GM06990 (cell line): ENCODE data around the gene NPTN.

ENCODE experiments used
- DNase-seq: peaks from one replicate; pipeline ENCODE4 v3.0.0-alpha.2; 2011; ENCODE audit not compliant: insufficient read length; ENCODE audit errors: extremely low read depth
- H3K27me3 ChIP-seq: replicated peaks from 2 replicates; pipeline ENCODE4 v1.6.0; 2011; ENCODE audit warnings: low read length; ENCODE audit not compliant: control insufficient read depth, insufficient read depth
- H3K36me3 ChIP-seq: 2 replicates; pipeline ENCODE4 v1.5.1; 2011; ENCODE audit warnings: low read length; ENCODE audit not compliant: control insufficient read depth, insufficient read depth
- H3K4me3 ChIP-seq: replicated peaks from 2 replicates; pipeline ENCODE4 v1.5.1; 2011; ENCODE audit warnings: low read depth, mild to moderate bottlenecking, control low read depth, low read length
- TF ChIP-seq, protein P1 (sequence below): IDR thresholded peaks from 2 replicates; pipeline ENCODE4 v1.5.1; 2011; ENCODE audit warnings: low read length, control low read depth, mild to moderate bottlenecking, inconsistent platforms; ENCODE audit not compliant: insufficient read depth, poor library complexity, severe bottlenecking

NPTN gene

DNA sequence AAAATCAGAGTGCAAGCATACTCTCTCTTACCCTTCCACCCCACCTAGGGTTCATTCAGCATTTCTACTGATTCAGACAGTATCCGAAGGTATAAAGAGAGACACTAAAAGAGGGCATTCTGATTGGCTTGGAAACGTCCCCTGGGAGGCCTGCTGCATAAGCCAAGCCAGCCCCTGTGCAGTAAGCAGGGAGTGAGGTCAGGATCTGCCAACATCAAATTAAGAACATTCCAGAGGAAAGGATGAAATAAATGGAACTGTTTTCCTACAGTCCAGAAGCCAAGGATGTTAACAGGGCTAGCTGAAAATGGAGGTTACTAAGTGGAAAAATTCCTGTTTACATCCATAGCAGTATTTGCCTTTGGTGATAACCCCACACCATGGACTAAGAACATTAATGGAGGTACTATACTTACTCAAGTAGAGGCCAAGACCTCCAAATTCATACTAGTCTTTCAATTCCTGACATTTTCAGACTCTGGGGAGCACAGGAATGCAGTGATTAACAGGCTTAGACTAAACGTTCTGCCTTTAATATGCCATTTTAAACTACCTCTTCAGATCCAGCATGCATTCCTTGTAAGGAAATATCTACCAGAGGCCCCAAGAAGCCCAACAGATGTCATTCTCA, 34.5 kb downstream of the NPTN start:
- TF ChIP-seq, protein P1, sequence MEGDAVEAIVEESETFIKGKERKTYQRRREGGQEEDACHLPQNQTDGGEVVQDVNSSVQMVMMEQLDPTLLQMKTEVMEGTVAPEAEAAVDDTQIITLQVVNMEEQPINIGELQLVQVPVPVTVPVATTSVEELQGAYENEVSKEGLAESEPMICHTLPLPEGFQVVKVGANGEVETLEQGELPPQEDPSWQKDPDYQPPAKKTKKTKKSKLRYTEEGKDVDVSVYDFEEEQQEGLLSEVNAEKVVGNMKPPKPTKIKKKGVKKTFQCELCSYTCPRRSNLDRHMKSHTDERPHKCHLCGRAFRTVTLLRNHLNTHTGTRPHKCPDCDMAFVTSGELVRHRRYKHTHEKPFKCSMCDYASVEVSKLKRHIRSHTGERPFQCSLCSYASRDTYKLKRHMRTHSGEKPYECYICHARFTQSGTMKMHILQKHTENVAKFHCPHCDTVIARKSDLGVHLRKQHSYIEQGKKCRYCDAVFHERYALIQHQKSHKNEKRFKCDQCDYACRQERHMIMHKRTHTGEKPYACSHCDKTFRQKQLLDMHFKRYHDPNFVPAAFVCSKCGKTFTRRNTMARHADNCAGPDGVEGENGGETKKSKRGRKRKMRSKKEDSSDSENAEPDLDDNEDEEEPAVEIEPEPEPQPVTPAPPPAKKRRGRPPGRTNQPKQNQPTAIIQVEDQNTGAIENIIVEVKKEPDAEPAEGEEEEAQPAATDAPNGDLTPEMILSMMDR: no peak
- peaks cover 2% of the 10 kb centered on the region; the same call in 1 of the 2 replicates for H3K36me3 ChIP-seq
- DNase-seq: no peak
- no peak overlapping the region for H3K4me3 ChIP-seq
- no peaks in the 10 kb centered on the region for H3K27me3 ChIP-seq

DNA sequence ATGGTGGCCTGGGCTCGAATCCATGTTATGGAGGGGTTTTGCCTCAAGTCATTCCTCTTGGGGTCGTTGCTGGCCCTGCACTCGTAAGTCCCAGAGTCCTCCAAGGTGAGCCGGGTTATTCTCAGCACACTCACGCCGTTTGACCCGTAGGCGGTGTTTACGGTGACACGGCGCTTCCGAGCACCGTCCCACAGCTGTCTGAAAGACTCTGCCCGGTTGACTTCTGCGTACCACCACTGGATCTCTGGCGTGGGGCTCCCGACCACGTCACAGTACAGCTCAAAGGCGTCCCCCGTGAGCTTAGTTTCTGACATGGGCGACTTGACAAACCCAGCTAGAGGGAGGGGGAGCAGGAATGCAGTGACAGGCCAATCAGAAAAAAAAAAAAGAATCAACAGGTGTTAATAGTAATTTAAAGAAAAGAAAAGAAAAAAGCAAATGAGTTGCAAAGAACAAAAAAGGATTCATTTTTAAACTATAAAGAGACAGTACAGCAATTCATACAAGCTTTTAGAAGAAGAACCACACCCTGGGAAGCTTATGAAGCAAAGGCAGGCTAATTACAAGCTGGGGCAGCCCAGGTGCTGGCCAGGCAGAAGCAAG, 36.1 kb downstream of the NPTN start:
- Histone ChIP-seq H3K4me3 (no peak overlapping the region), H3K36me3 (peaks cover 2% of the 10 kb centered on the region; the same call in 1 of the 2 replicates), H3K27me3 (no peaks in the 10 kb centered on the region)
- no peak for DNase-seq
- TF ChIP-seq, protein P1: no peak

DNA sequence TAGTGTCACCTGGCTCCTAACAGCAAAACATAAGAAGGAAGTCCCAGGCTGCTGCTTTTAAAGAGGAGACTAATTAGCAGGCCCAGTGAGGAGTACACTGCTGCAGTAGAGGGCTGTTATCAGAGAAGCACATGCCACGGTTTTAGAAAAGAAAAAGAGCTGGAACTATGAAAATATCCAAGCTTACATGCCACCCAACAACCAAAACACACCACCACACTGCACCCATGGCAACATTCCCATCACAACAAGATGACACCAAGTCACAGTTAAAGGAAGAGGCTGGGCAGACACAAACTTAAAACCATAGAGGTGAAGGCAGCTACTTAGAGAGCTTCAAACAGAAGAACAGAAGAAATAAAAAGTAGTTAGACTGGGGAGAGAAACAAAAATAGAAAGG, 37.0 kb downstream of the NPTN start:
- TF ChIP-seq, protein P1: no peak
- DNase-seq: no peak
- peaks cover 4% of the 10 kb centered on the region for H3K36me3 ChIP-seq

DNA sequence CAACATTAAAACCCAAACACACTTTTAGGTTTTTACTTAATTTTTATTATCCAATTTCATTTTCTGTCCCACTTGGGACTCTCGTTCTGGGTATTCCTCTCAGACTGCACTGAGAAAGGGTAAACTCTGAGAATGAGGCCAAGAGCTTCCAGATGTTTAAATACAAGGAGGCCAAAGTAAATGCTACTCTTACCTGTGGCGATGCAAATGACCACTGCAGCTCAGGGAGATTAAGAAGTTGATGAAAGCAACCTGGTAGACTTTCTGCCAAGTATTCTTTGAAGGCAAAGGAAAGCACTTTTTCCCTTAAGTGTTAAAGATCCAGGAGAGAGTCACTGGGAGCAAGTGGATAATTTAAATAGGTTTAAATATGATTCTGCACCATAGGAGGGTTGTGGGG, 39.1 kb downstream of the NPTN start:
- H3K36me3 ChIP-seq: peaks cover 4% of the 10 kb centered on the region
- TF ChIP-seq, protein P1: no peak
- no peak for DNase-seq

More for the DNA sequence above, 37.0 kb downstream of the NPTN start:
- H3K27me3 ChIP-seq: no peaks in the 10 kb centered on the region
- no peak overlapping the region for H3K4me3 ChIP-seq

DNA sequence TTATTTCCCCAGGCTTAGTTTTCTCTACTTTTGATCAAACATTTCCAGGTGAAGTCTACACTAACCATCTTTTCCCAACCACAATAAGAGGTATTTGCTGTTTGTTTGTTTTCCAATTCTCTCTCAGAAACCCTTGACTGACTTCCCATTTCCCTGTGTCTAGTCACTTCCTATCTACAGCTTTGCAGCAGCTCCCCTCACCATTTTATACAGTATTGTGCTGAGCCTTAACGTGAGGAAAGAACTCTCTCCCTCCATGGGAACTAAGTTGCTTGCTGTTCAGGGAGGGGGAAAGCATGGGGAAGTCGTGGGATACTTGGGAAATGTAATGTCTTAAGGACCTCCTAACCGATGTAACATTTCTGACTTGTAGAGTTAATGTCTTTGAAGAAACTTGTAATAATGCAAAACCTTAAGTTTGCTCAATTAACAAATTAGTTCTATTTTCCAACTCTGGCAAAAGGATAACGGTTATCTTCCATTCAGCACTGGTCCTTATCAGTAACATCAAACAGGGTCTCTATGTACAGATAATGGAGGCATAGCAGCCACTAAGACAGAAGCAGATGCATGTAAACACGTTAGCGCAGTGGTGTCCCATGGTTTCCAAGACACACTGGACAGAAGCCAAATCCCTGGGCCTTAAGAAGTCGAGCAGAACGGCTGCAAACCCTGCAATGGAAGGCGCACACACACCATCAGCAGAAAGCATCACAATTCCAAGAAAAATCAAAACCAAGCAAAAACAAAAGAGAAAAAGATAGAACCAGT, 39.7 kb downstream of the NPTN start:
- Histone ChIP-seq H3K4me3 (no peak overlapping the region), H3K36me3 (peaks cover 8% of the 10 kb centered on the region), H3K27me3 (no peaks in the 10 kb centered on the region)
- DNase-seq: no peak
- TF ChIP-seq, protein P1: no peak

More for the DNA sequence above, 39.1 kb downstream of the NPTN start:
- H3K27me3 ChIP-seq: no peaks in the 10 kb centered on the region
- no peak overlapping the region for H3K4me3 ChIP-seq
